GM21390 (cell line): ENCODE data around the gene SLAMF6.
"Not testable (repeated sequence)": the region's sequence is repeated elsewhere in the genome, so short reads cannot be mapped to it uniquely, and the experiment has no call there.

Experiments
- ATAC-seq: cut with Tn5 transposase; IDR thresholded peaks from one replicate; pipeline ENCODE4 v1.9.1; 2021; ENCODE audit not compliant: unreplicated experiment

Gene SLAMF6

GRCh38 chr1:160544647-160545046, 21.6 kb upstream of the SLAMF6 start:
- no peak for ATAC-seq

GRCh38 chr1:160542303-160542945, 19.4 kb upstream of the SLAMF6 start:
- no peak for ATAC-seq

- ATAC-seq, result no peak
Measured at GRCh38 chr1:160541622-160542302, 18.7 kb upstream of the SLAMF6 start.

GRCh38 chr1:160540859-160541233, 17.8 kb upstream of the SLAMF6 start:
- no peak for ATAC-seq

- ATAC-seq, result peak; percentile 86
Measured at GRCh38 chr1:160539990-160540858, 17.2 kb upstream of the SLAMF6 start.

GRCh38 chr1:160539684-160539989, 16.6 kb upstream of the SLAMF6 start:
- ATAC-seq, result no peak

GRCh38 chr1:160538985-160539651, 16.1 kb upstream of the SLAMF6 start:
- ATAC-seq, result no peak

GRCh38 chr1:160537714-160538665, 14.9 kb upstream of the SLAMF6 start:
- no peak for ATAC-seq

GRCh38 chr1:160534823-160535605, 12.0 kb upstream of the SLAMF6 start:
- no peak for ATAC-seq

- not testable (repeated sequence) for ATAC-seq
Measured at GRCh38 chr1:160532557-160532813, 9.4 kb upstream of the SLAMF6 start.

- not testable (repeated sequence) for ATAC-seq
Measured at GRCh38 chr1:160531809-160532556, 8.9 kb upstream of the SLAMF6 start.

GRCh38 chr1:160529401-160529952, 6.4 kb upstream of the SLAMF6 start:
- ATAC-seq, result not testable (repeated sequence)

GRCh38 chr1:160523789-160524188, 734 bp upstream of the SLAMF6 start:
- not testable (repeated sequence) for ATAC-seq

- ATAC-seq, result no peak
Measured at GRCh38 chr1:160522136-160522535, 919 bp downstream of the SLAMF6 start.

GRCh38 chr1:160521554-160521953, 1.5 kb downstream of the SLAMF6 start:
- no peak for ATAC-seq

GRCh38 chr1:160520999-160521398, 2.1 kb downstream of the SLAMF6 start:
- no peak for ATAC-seq

- no peak for ATAC-seq
Measured at GRCh38 chr1:160520582-160520981, 2.5 kb downstream of the SLAMF6 start.

GRCh38 chr1:160519642-160520435, 3.2 kb downstream of the SLAMF6 start:
- ATAC-seq, result no peak
